OCI-LY1 (cell line): ENCODE data around the gene OR7G2.

ENCODE experiments used
- EZH2 ChIP-seq: fragments of 200-600 bp; sonication (generic), shearing (Covaris generic); IDR thresholded peaks from 2 replicates; pipeline ENCODE4 v1.8.0; 2017; ENCODE audit warnings: borderline replicate concordance, mixed run types, mild to moderate bottlenecking, antibody characterized with exemption, low read length, moderate library complexity, mixed read lengths
- TF ChIP-seq, protein P1 (sequence below): fragments of 200-600 bp; sonication (generic), shearing (Covaris generic); IDR thresholded peaks from 2 replicates; pipeline ENCODE4 v1.5.1; 2017; ENCODE audit warnings: mild to moderate bottlenecking, antibody characterized with exemption, low read length, moderate library complexity, mixed read lengths

DNA sequence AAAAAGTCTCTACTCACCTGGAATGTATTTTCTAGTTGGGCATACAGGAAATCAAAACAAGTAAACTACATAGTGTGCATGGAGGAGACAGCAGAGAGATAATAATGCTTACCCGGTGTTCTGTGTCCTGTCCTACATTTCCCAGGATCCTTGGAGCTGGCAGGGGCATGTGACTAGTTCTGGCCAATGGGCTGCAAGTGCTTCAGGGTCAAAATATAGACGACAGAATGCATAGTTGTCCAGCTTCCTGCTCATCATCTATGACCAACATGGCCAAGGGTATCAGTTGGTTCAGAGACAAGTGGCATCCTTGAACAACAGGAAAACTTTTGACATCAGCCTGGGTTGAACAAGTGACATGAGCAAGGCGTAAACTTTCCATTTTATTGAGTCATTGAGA lies 41.4 kb upstream of the OR7G2 start:
- TF ChIP-seq, protein P1, sequence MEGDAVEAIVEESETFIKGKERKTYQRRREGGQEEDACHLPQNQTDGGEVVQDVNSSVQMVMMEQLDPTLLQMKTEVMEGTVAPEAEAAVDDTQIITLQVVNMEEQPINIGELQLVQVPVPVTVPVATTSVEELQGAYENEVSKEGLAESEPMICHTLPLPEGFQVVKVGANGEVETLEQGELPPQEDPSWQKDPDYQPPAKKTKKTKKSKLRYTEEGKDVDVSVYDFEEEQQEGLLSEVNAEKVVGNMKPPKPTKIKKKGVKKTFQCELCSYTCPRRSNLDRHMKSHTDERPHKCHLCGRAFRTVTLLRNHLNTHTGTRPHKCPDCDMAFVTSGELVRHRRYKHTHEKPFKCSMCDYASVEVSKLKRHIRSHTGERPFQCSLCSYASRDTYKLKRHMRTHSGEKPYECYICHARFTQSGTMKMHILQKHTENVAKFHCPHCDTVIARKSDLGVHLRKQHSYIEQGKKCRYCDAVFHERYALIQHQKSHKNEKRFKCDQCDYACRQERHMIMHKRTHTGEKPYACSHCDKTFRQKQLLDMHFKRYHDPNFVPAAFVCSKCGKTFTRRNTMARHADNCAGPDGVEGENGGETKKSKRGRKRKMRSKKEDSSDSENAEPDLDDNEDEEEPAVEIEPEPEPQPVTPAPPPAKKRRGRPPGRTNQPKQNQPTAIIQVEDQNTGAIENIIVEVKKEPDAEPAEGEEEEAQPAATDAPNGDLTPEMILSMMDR = no peak
- TF ChIP-seq EZH2 = no peak
